ENCODE results near the gene PHLDB3. TPM values are rescaled to one million over a fixed set of nuclear protein-coding genes. Genes with fewer than 3 reads are reported as not detected.

The PHLDB3 gene
- total RNA-seq, 4 donors from 2014 or later = 1.9 to 5.7 (median 3.5) TPM

DNA sequence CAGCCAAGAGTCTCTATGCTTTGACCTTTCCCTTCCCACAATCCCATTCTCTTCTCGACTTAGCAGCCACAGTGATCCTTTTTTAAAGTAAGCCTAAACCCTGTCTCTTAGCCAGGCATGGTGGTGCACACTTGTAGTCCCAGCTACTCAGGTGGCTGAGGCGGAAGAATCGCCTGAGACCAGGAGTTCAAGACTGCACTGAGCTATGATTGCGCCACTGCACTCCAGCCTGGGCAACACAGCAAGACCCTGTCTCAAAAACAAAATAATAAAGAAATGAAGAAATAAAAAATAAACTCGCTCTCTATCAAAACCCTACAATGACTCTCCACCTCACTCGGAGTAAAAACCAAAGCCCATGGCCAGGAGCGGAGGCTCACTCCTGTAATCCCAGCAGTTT lies 75.2 kb downstream of the PHLDB3 start:
- TF ChIP-seq, protein P1, sequence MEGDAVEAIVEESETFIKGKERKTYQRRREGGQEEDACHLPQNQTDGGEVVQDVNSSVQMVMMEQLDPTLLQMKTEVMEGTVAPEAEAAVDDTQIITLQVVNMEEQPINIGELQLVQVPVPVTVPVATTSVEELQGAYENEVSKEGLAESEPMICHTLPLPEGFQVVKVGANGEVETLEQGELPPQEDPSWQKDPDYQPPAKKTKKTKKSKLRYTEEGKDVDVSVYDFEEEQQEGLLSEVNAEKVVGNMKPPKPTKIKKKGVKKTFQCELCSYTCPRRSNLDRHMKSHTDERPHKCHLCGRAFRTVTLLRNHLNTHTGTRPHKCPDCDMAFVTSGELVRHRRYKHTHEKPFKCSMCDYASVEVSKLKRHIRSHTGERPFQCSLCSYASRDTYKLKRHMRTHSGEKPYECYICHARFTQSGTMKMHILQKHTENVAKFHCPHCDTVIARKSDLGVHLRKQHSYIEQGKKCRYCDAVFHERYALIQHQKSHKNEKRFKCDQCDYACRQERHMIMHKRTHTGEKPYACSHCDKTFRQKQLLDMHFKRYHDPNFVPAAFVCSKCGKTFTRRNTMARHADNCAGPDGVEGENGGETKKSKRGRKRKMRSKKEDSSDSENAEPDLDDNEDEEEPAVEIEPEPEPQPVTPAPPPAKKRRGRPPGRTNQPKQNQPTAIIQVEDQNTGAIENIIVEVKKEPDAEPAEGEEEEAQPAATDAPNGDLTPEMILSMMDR (IDR thresholded peaks at IDR 0.05; ENCODE audit: low read depth) = no peak

DNA sequence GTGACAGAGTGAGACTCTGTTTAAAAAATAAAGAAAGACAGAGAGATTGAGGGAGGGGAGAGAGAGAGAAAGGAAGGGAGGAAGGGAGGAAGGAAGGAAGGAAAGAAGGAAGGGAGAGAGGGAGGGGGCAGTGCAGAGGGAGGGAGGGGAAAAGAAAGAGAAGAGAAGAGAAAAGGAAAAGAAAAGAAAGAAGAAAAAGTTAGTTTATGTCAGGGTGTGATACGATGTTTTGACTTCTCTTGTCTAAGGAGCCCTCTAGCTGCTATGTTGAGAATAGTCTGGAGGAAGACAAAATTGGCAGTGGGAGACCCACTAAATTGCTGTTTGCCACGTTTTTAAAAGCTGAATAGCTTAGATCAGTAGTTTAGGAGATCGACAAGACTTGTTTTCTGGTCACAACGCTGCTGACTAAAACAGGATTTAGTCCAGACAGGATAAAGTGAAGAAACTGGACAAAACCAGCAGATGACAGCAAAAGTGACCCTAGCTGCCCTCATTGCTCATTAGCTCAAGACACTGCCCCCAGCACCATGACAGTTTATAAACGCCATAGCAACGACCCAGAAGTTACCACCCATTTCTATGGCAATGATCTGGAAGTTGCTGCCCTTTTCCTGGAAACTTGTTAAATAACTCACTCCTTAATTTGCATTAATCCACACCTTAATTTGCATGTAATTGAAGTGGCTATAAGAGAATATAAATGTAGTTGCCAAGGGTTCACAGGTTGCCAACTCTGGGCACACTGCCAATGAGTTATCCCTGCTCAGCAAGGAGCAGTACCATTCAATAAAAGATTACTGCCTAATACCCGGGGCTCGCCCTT lies 78.8 kb downstream of the PHLDB3 start:
- TF ChIP-seq, protein P1 (IDR thresholded peaks at IDR 0.05; ENCODE audit: low read depth) = no peak

Other genes starting within 250 kb of the PHLDB3 start
- gene PSG9, start 235.2 kb downstream of the PHLDB3 start, total RNA-seq = not detected
- 1 to 10 TPM in 2 of 4 donors, not detected in 2; 3.6 to 6.8 TPM for gene CD177, start 151.1 kb downstream of the PHLDB3 start, total RNA-seq
- gene TEX101, start 89.9 kb downstream of the PHLDB3 start, total RNA-seq = not detected
- gene LYPD3, start 39.1 kb downstream of the PHLDB3 start, total RNA-seq = under 1 TPM in 1 of 4 donors, not detected in 3; 0.34 TPM
- gene ETHE1, start 22.5 kb upstream of the PHLDB3 start, total RNA-seq = 10 to 100 TPM; 20.2 to 36.7 (median 31.3) TPM
- 1 to 10 TPM in 1 of 4 donors, under 1 TPM in 1, not detected in 2; 0.44 to 3.2 TPM for gene ZNF575, start 28.4 kb upstream of the PHLDB3 start, total RNA-seq
- gene XRCC1, start 70.8 kb upstream of the PHLDB3 start, total RNA-seq = 10 to 100 TPM; 10.6 to 24.1 (median 19.2) TPM
- gene PINLYP, start 71.1 kb upstream of the PHLDB3 start, total RNA-seq = 10 to 100 TPM in 1 of 4 donors, 1 to 10 TPM in 3; 3.3 to 11.7 (median 6.0) TPM
- 10 to 100 TPM in 3 of 4 donors, 1 to 10 TPM in 1; 8.5 to 16.0 (median 11.5) TPM for gene IRGQ, start 91.4 kb upstream of the PHLDB3 start, total RNA-seq
- gene ZNF576, start 91.8 kb upstream of the PHLDB3 start, total RNA-seq = 10 to 100 TPM in 2 of 4 donors, 1 to 10 TPM in 2; 4.1 to 11.6 (median 9.4) TPM
- gene SRRM5, start 107.3 kb upstream of the PHLDB3 start, total RNA-seq = under 1 TPM in 3 of 4 donors, not detected in 1; 0.33 to 0.66 (median 0.34) TPM
- gene ZNF428, start 114.9 kb upstream of the PHLDB3 start, total RNA-seq = 10 to 100 TPM; 11.1 to 27.1 (median 21.4) TPM
- gene CADM4, start 135.1 kb upstream of the PHLDB3 start, total RNA-seq = 10 to 100 TPM in 1 of 4 donors, 1 to 10 TPM in 1, under 1 TPM in 2; 0.57 to 31.9 (median 0.92) TPM
- gene PLAUR, start 165.4 kb upstream of the PHLDB3 start, total RNA-seq = 100 to 1,000 TPM in 1 of 4 donors, 10 to 100 TPM in 3; 13.8 to 102 (median 21.5) TPM
- gene IRGC, start 211.3 kb upstream of the PHLDB3 start, total RNA-seq = not detected